Measurements from ENCODE around the gene USP31.

Gene USP31

DNA sequence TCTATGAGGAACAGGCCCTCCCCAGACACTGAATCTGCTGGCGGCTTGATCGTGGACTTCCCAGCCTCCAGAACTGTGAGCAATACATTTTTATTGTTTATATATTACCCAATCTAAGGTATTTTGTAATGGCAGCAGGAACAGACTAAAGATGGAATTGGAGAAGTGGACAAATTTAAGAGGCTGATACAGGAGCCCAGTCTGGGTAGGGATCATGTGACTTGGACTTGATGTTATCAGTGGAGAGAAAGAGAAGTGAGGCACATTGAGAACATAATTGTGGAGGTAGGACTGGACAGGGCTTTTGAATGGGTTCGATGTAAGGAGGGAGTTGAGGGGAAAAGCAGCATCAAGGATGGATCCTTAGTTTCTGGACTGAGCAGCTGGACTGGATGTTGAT lies 93.8 kb downstream of the USP31 start:
- TF ChIP-seq, protein P1, sequence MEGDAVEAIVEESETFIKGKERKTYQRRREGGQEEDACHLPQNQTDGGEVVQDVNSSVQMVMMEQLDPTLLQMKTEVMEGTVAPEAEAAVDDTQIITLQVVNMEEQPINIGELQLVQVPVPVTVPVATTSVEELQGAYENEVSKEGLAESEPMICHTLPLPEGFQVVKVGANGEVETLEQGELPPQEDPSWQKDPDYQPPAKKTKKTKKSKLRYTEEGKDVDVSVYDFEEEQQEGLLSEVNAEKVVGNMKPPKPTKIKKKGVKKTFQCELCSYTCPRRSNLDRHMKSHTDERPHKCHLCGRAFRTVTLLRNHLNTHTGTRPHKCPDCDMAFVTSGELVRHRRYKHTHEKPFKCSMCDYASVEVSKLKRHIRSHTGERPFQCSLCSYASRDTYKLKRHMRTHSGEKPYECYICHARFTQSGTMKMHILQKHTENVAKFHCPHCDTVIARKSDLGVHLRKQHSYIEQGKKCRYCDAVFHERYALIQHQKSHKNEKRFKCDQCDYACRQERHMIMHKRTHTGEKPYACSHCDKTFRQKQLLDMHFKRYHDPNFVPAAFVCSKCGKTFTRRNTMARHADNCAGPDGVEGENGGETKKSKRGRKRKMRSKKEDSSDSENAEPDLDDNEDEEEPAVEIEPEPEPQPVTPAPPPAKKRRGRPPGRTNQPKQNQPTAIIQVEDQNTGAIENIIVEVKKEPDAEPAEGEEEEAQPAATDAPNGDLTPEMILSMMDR (IDR thresholded peaks at IDR 0.05; ENCODE audit: control insufficient read depth, extremely low read depth, insufficient read depth), result no peak
- H3K4me3 ChIP-seq (ENCODE audit: low read depth, low read length), result no peak overlapping the region
- no peak for DNase-seq (ENCODE audit: low read depth)

DNA sequence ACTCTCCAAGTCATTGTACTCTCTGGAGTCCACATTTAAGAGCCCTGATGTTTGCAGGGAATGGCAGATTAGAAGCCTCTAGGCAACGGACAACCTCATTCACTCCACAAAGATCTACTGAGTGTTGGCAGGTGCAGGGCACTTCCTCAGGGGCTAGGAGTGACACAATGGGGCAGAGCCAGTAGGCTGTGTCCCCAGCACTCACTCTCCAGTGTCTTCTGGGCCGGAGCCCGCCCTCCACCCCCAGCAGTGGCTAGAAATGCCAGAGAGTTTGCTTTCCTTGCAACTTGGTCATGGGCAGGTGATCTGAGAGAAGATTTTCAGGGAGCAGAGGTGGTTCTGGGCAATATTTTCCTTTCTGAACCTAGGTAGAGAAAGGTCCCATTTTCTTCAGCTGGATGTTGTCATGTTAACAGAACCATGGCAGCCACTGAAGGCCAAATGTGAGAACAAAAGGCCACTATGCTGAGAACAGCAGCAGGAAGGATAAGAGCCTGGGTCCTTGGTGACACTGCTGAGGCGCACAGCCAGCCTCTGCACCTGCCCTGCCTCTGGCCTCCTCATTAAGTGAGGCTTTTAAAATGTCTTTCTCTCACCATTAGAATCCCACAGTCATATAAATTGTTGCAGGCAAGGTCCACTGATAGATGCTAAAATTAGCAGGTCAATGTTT lies 96.2 kb downstream of the USP31 start:
- no peak overlapping the region for H3K4me3 ChIP-seq (ENCODE audit: low read depth, low read length)
- DNase-seq (ENCODE audit: low read depth), result no peak
- TF ChIP-seq, protein P1 (IDR thresholded peaks at IDR 0.05; ENCODE audit: control insufficient read depth, extremely low read depth, insufficient read depth), result no peak

DNA sequence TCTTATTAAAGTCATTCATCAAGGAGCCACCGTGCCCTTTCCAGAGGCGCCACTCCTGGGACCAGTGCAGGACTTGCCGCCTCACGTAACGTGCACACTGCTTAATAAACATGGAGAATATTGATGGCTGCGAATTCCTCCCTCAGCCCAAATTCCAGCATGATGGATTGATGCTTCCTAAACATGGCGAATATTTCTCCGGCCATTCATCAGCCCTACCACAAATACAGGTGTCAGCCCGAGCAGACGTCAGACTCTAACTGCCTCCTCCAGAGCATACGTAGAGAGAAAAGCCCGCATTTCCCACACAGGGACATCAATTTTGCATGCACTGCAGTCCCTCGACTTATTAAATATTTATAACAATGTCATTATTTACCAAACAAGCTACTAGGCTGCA lies 97.0 kb downstream of the USP31 start:
- no peak overlapping the region for H3K4me3 ChIP-seq (ENCODE audit: low read depth, low read length)
- DNase-seq (ENCODE audit: low read depth), result no peak
- TF ChIP-seq, protein P1 (IDR thresholded peaks at IDR 0.05; ENCODE audit: control insufficient read depth, extremely low read depth, insufficient read depth), result no peak

DNA sequence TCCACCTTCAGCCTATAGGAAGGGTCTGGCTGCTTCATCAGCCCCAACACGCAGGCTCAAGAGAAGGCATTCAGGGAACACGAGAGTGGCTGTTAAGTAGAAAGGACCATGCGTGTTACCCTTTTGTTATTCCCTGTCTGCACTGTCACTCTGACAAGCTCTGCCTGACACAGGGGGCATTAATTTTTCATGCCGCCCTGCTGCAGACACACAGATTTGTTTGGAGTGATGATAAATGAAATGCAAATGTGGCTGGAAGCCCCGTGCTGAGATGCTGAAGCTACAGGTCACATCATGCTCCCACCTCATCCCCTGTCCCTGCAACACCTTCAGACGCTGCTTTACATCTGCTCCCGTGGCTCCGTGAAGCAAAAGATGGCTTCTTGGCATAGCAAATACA lies 97.7 kb downstream of the USP31 start:
- DNase-seq (ENCODE audit: low read depth), result no peak
- TF ChIP-seq, protein P1 (IDR thresholded peaks at IDR 0.05; ENCODE audit: control insufficient read depth, extremely low read depth, insufficient read depth), result no peak
- no peak overlapping the region for H3K4me3 ChIP-seq (ENCODE audit: low read depth, low read length)

DNA sequence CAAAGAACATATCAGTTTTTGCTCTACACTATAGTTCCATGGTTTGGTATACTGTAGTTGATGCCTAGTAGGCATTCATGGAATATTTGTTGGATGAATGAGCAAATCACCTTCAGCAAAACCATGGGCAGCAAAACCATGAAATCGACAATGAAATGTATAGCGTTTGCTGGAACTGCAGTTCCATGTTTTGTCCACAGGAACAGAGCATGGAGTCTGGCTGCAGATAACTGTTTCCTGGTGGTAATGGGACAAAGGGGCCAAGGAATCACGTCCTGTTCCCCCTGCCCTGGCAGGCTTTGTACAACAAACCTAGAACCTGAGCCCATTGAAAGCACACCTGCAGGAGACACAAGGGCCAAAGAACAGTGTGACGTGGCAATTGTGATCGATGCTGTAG lies 101.1 kb downstream of the USP31 start:
- H3K4me3 ChIP-seq (ENCODE audit: low read depth, low read length), result no peak overlapping the region
- DNase-seq (ENCODE audit: low read depth), result no peak
- TF ChIP-seq, protein P1 (IDR thresholded peaks at IDR 0.05; ENCODE audit: control insufficient read depth, extremely low read depth, insufficient read depth), result no peak

DNA sequence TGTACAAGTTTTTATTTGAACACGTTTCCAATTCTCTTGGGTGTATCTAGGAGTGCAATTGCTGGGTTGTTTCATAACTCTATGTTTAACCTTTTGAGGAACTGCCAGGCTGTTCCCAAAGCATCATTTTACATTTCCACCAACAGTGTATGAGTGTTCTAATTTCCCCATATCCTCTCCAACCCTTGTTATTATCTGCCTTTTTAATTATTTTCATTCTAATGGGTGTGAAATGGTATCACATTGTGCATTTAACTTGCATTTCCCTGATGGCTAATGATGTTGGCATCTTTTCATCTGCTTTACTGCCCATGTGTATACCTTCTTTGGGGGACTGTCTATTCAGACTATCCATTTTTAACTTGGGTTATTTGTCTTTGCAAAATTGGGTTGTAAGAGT lies 104.2 kb downstream of the USP31 start:
- H3K4me3 ChIP-seq (ENCODE audit: low read depth, low read length), result no peak overlapping the region
- TF ChIP-seq, protein P1 (IDR thresholded peaks at IDR 0.05; ENCODE audit: control insufficient read depth, extremely low read depth, insufficient read depth), result no peak
- no peak for DNase-seq (ENCODE audit: low read depth)

DNA sequence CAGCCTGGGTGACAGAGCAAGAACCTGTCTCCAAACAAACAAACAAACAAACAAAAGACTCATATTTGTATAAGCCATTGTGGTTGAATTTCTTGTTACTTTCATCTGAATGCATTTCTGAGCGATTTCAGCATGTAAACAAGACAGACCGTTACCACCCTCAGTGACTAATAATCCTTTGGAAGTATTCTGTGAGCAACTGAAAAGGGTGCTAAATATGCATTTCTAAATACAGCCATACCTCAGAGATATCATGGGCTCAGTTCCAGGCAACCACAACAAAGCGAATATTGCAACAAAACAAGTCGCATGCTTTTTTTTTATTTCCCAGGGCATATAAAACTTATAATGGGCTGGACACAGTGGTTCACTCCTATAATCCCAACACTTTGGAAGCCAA lies 109.0 kb downstream of the USP31 start:
- TF ChIP-seq, protein P1 (IDR thresholded peaks at IDR 0.05; ENCODE audit: control insufficient read depth, extremely low read depth, insufficient read depth), result no peak
- H3K4me3 ChIP-seq (ENCODE audit: low read depth, low read length), result no peak overlapping the region
- DNase-seq (ENCODE audit: low read depth), result no peak
